HepG2 (cell line): Measurements from ENCODE around the gene KDM3B. TPM values are rescaled to one million over a fixed set of nuclear protein-coding genes. Genes with fewer than 3 reads are reported as not detected.

Experiments used
- ARID4A ChIP-seq: sonication (generic); formaldehyde crosslinking; IDR thresholded peaks from 2 replicates; pipeline ENCODE4 v1.5.0; 2020; ENCODE audit warnings: mild to moderate bottlenecking, missing genetic modification reagents, borderline replicate concordance
- ARNT2 ChIP-seq: sonication (generic); formaldehyde crosslinking; IDR thresholded peaks from 2 replicates; pipeline ENCODE4 v1.8.0; 2022; ENCODE audit warnings: mild to moderate bottlenecking, low read depth, missing genetic modification reagents, moderate library complexity
- GMEB1 ChIP-seq: sonication (generic); formaldehyde crosslinking; IDR thresholded peaks from 2 replicates; pipeline ENCODE4 v1.5.1; 2020; ENCODE audit warnings: missing genetic modification reagents, mild to moderate bottlenecking, borderline replicate concordance
- NONO ChIP-seq, 2 experiments: fragments of 450-650 bp in 1 of 2; sonication (generic) in 1 of 2; formaldehyde crosslinking in 1 of 2; IDR thresholded peaks in 1 of 2; conservative IDR thresholded peaks in 1 of 2; 2 replicates each; pipeline versions ENCODE4 v1.6.1 to v1.8.0; 2017 to 2022; ENCODE audit warnings: mild to moderate bottlenecking in 1 of 2, missing genetic modification reagents in 1 of 2, moderate library complexity in 1 of 2
- PBX2 ChIP-seq: IDR thresholded peaks from 2 replicates; pipeline ENCODE4 v1.6.1; 2016; ENCODE audit warnings: control low read depth
- SAP130 ChIP-seq: IDR thresholded peaks from 2 replicates; pipeline ENCODE4 v1.6.1; 2016; ENCODE audit warnings: low read depth
- TEF ChIP-seq: sonication (generic); formaldehyde crosslinking; IDR thresholded peaks from 2 replicates; pipeline ENCODE4 v1.5.0; 2020; ENCODE audit warnings: missing genetic modification reagents
- ZNF326 ChIP-seq: sonication (generic); formaldehyde crosslinking; IDR thresholded peaks from 2 replicates; pipeline ENCODE4 v1.4.0; 2020; ENCODE audit warnings: missing genetic modification reagents, borderline replicate concordance
- ZNF441 ChIP-seq: sonication (generic); formaldehyde crosslinking; IDR thresholded peaks from 2 replicates; pipeline ENCODE4 v1.7.0; 2021; ENCODE audit warnings: missing genetic modification reagents, borderline replicate concordance
- polyA plus RNA-seq, 8 experiments: library from polyadenylated mRNA; depleted of rRNA in 3 of 8; stranded (reverse) in 7 of 8; unstranded in 1 of 8; fragments of >200 nt; fragmentation: Illumina TruSeq in 4 of 8; extraction: Trizol in 4 of 8; gene quantifications; 2 replicates each; pipeline versions ENCODE4 v1.2.1 to v1.2.3, GENCODE V29; 2011 to 2016; ENCODE audit warnings: low read depth in 4 of 8, missing spikeins in 1 of 8, mixed read lengths in 1 of 8; ENCODE audit not compliant: insufficient read depth in 1 of 8
- total RNA-seq, 5 experiments: library from RNA; depleted of rRNA; stranded (reverse); fragments of >200 nt; fragmentation: Illumina TruSeq; extraction: Trizol; gene quantifications; 2 replicates each; pipeline ENCODE4 v1.2.3, GENCODE V29; 2016; ENCODE audit warnings: low read depth in 1 of 5

The KDM3B gene
- total and polyA plus RNA-seq, 2 of the 13 experiments (the other 11 are each of a cell fraction or from before 2014, with no cell fraction given): 19.7 to 34.3 TPM

GRCh38 chr5:138354926-138355378 is 2.5 kb downstream of the KDM3B start (continued):
- TF ChIP-seq ZNF441 (CRISPR knock-in tag) (no peak), ARID4A (CRISPR knock-in tag) (peak; percentile 29; the same call in 1 of the 2 replicates), GMEB1 (CRISPR knock-in tag) (no peak), PBX2 (CRISPR knock-in tag) (peak; percentile 71), ARNT2 (CRISPR knock-in tag) (no peak), SAP130 (CRISPR knock-in tag) (peak; percentile 54; the same call in 1 of the 2 replicates), ZNF326 (no peak), TEF (CRISPR knock-in tag) (no peak), NONO (IDR thresholded peaks at IDR 0.05) (no peak), NONO (CRISPR knock-in tag; conservative IDR thresholded peaks at IDR 0.05) (no peak)
- TF ChIP-seq, all 625 proteins: peak for 14
